Spleen (tissue), 7 donors: ENCODE results near the gene GDAP1L1.

Experiments
- POLR2A ChIP-seq, 3 donors: fragments of 450-650 bp; IDR thresholded peaks; one replicate each; pipeline ENCODE4 v1.5.1; 2017; ENCODE audit warnings: antibody characterized with exemption in 3 of 3, mild to moderate bottlenecking in 1 of 3
- POLR2AphosphoS5 ChIP-seq, 3 donors: sonication (generic); formaldehyde crosslinking; IDR thresholded peaks; one replicate each; pipeline ENCODE4 v1.5.1; 2017; ENCODE audit warnings: antibody characterized with exemption in 3 of 3
- TF ChIP-seq, protein P1 (sequence below), 11 experiments: fragments of 200-600 bp in 7 of 11; fragments of 450-650 bp in 4 of 11; sonication (generic) in 4 of 11; IDR thresholded peaks in 8 of 11; conservative IDR thresholded peaks in 3 of 11; 1 replicate in 7 of 11; 2 replicates in 4 of 11; pipeline versions ENCODE4 v1.4.0 to v1.8.0; 2016 to 2021; ENCODE audit warnings: antibody characterized with exemption in 11 of 11, inconsistent platforms in 4 of 11, mild to moderate bottlenecking in 1 of 11
- donor health status: DM: no; HTN: no; CAD: no; lungs with moderate emphysema.
- donor health status: DM: no; HTN: no; CAD: no.
- donor health status: DM: no; HTN: no; CAD: no.

DNA sequence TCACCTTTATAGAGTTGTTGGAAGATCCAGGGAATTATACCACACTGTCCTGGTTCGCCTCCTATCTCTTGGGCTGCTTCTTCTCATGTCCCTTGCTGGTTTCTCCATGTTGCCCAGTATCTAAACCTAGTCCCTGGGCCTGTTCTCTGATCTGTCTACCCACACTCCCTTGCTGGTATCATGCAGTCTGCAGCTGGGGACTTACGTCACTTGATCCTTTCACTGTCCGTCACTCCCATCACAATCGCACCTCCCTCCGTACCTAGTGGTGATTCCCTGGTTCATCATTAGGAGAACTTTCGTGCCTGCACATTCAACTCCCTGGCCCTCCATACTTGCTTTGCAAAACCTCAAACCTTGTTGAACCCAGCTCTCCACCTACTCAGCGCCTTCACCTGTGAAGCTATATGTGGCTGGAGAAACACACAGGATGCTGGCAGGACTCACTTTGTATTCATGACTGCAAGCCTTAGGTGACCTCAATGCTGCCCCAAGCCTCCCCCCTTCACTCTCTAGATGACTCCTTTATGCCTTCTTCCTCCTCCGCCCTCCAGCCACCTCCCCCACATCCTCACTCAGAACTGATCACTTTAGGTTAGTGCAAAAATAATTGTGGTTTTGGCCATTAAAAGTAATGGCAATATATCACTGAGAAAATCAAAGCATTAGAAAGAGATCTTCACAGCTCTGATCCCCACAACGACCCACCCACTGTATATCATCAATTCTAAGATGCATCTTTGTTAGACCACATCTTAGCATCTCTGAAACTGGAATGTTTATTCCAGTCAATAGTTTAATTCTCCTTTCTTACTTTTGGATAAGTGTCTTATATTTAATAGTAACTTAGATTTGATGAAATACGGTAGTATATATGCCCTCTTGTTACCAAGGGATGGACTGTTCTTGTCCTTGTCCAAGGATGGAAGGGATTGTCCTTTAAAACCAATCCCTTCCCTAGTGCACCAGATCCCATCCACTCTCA is 26.4 kb downstream of the GDAP1L1 start:
- TF ChIP-seq, protein P1, sequence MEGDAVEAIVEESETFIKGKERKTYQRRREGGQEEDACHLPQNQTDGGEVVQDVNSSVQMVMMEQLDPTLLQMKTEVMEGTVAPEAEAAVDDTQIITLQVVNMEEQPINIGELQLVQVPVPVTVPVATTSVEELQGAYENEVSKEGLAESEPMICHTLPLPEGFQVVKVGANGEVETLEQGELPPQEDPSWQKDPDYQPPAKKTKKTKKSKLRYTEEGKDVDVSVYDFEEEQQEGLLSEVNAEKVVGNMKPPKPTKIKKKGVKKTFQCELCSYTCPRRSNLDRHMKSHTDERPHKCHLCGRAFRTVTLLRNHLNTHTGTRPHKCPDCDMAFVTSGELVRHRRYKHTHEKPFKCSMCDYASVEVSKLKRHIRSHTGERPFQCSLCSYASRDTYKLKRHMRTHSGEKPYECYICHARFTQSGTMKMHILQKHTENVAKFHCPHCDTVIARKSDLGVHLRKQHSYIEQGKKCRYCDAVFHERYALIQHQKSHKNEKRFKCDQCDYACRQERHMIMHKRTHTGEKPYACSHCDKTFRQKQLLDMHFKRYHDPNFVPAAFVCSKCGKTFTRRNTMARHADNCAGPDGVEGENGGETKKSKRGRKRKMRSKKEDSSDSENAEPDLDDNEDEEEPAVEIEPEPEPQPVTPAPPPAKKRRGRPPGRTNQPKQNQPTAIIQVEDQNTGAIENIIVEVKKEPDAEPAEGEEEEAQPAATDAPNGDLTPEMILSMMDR (IDR thresholded peaks at IDR 0.05 in 8 of 11, conservative IDR thresholded peaks at IDR 0.05 in 3 of 11): no peak
- no peak for TF ChIP-seq POLR2AphosphoS5 (IDR thresholded peaks at IDR 0.05)
- no peak for TF ChIP-seq POLR2A (IDR thresholded peaks at IDR 0.05)
